DLD1 (cell line): ENCODE data around the gene CSTPP1.

Experiments
- in situ Hi-C: cut with HindIII; loops from 2 replicates; pipeline ENCODE4 v1.10.0; 2017; ENCODE audit warnings: low sequenced_read_pairs

CSTPP1 gene

DNA sequence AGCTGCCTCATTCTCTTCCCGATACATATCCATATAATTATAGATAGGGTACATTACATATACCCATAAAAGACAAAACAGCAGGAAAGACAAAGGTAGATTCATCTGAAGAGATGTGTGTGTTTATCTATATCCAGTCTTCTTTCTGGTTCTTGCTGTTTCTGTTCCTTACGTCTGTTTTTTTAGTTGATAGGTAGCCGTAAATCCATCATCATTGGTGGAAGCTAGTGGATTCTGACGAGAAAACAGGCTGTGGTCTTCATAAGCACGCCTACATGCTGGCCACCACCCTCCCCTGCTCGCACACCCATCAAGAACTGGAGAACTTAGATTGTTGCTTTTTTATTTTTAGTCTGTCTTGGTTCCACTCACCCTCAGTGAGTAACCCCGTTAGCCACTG lies 188.5 kb downstream of the CSTPP1 start:
- in situ Hi-C loops, result no loop called here

DNA sequence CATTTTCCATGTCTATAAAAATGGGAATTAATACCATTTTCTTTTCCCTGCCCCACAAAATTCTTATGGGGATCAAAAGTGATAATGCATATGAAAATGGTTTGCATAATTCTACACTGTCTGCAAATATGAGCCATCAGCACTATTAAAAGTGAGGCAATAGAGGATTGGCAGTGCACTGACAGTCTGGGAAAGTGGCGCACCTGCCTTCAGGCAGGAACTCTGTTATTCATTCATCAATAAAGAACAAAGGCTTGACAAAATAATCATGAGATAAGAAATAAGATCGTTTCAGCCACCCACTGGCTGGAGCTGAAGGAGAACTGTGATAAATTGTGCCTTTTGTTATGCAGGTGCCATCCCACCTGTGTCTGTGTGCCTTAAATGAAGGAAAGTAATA lies 190.7 kb downstream of the CSTPP1 start:
- in situ Hi-C loops, result no loop called here

DNA sequence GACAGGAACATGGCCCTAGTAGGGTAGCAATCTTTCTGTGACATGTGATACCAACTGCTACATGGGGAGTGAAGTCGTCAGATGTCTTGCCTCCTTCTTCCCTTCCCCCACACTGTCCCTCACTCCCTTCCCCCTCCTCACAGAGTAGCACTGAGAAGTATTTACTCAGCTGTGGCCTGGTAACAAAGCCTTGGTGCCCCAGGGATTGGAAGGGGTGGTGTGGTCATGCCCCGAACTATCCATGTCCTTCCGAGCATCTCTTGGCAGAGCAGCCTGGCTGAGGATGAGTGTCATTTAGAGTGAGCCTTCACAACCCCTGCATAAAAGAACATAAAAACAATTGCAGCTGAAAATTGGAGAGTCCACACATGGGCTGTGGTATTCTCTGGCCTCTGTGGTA lies 194.0 kb downstream of the CSTPP1 start:
- in situ Hi-C loops, result no loop called here

DNA sequence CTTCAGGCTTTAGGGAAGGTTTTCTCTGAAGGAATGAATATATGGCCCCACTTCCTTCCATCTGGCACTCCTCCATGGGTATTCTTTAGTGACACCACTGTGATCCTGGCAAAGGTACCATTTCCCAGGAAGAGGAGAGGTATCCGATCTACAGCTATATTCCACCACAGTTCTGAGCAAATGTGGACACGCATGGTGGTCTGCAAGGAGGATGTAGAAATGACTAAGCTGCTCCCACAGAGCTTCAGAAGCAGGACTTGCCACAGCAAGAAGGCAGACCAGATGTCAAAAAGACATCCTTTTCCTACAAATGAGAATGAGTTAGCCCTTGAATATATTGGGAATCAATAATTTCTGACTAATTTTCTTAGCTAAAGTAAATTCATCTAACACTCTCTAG lies 194.6 kb downstream of the CSTPP1 start:
- in situ Hi-C loops, result no loop called here

DNA sequence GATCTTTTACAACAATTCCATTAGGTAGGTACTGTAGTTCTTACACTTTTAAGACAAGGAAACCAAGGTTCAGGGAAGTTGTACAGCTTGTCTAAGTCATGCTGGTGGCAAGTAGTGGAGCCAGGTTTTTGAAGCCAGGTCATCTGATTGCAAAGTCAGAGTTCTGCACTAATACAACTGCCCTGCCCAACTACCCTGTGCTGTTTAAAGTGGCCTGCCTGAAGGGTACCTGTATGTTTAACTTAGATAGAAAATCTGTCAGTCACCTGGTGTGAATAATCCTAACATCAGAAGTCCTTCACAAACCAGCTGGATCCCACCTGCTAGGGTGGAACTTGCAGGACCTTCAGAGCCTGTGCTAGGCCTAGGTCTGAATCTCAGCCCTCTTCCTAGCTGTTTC lies 195.9 kb downstream of the CSTPP1 start:
- in situ Hi-C loops, result no loop called here

DNA sequence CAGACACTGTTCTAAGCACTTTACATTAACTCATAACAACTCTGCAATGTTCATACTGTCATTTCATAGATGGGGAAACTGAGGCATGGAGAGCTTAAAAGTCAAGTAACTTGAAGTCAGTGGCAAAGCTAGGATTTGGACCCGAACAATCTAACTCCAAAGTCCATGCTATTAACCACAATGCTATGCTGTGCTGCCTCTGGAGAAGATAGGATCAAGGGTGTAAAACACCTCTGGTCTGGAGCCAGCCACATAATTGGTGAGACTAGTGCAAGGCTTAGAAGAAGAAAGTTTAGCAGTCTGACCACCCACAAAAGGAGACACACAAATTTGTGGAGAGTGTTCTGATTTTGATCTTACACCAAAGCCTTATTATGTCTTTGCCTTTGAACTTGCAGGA lies 196.4 kb downstream of the CSTPP1 start:
- in situ Hi-C loops, result no loop called here

DNA sequence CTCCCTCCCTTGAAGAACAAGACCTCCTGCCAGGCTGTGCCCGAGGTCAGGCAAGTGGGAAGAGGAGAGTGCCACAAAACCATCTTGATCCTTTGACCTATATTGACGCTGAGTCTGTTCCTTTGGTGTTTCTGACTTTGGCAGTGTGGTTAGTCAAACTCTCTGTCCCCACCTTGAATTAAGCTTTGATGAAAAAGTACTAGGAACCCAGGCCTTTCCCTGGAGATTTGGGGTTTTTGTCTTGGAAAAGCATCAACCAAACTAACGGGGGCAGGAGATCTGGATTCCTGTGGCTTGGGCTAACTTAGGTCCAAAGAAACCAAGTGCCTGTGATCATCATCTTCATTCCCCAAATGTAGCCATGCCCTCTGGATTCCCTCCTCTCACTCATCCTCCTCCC lies 199.8 kb downstream of the CSTPP1 start:
- in situ Hi-C loops, result loop anchor here (5.0 kb wide), 1 partner anchor 49 kb away; no protein-coding TSS in a partner anchor

DNA sequence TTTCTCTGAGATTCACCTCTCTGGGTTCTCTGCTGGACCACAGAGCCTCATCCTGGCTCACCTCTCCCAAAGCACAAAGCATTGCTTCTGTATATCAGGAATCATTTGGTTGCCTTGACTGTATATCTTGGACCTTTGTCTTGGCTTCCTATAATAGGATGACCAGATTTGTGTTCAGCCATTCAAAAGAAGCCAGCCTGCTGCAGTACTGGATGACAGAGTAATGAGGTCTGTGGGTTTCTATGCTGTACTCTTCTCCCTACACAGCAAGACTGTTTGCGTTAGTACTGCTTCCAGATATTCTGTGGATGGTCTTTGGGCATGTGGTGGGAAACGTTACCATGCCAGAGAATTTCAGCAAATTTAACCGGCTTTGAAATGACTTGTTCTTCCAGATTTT lies 200.4 kb downstream of the CSTPP1 start:
- in situ Hi-C loops, result loop anchor here (5.0 kb wide), 1 partner anchor 50 kb away; no protein-coding TSS in a partner anchor

DNA sequence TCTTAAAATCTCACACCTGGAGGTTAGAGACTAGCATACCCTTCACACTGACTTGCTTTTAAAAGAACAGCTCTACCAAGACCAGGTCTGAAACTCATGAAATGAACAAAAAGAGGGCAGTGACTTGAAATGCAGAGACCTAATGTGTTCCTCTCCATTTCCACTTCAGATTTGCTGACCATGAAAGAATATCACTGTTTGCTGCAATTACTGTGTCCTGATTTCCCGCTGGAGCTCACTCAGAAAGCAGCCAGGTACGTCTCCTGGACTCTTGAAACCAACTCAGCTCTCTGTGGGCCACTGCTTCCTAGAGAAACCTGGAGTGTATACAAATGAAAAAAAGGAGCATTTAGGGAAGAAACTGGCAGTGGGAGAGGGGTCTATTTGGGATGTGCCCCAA lies 200.9 kb downstream of the CSTPP1 start:
- in situ Hi-C loops, result loop anchor here (5.0 kb wide), 1 partner anchor 50 kb away; no protein-coding TSS in a partner anchor

DNA sequence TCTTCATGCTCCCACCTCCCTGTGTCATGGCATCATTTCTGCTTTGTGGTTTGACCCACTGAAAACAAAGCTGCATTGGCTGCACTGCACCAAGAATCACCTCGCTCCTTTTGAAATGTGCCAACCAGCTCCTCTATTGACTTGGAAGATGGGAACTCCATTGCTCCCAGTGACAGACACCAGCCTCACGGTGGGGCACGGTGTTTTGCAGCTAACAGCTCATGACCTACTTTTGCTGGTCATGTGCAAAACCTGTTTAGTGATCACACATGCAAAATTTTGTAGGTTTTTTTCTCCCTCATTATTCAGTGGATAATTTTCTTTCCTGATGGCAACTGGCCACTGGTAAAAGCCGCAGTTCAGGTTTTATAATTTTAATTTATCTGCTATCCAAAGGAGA lies 203.3 kb downstream of the CSTPP1 start:
- in situ Hi-C loops, result loop anchor here (5.0 kb wide), 1 partner anchor 53 kb away; no protein-coding TSS in a partner anchor

DNA sequence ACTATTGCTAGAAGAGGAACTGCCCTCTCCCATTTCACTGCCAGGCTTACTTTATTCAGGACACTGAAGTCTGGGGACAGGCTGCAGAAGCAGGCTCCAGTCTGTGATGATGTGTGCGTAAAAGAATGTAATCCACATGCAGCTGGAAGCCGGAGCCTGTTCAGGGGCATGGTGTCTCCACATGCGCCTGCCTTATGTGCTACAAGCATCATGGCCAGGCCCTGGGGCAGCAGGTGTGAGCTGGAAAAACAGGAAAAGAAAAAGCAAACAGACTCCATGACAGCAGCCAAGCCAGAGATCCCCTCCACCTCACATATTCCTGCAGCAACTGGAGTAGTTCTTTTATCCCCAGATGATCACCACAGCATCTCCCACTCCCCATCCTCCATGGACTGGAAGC lies 206.8 kb downstream of the CSTPP1 start:
- in situ Hi-C loops, result no loop called here

DNA sequence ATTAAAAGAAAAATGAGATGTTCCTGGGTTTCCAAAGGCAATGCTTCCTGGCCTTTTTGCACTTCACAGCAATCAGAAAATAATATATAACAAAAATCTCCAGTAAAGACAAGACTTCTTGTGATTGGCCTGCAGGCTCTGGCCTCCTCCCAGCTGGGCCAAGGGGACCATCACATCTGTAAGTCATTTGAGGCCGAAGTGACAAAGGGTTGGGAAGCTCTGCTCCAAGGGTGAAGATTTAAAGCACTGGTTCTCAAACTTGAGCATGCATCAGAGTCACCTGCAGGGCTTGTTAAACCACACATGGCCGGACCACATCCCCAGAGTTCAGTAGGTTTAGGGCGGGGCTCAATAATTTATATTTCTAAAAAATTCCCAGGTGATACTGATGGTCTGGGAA lies 208.0 kb downstream of the CSTPP1 start:
- in situ Hi-C loops, result no loop called here

DNA sequence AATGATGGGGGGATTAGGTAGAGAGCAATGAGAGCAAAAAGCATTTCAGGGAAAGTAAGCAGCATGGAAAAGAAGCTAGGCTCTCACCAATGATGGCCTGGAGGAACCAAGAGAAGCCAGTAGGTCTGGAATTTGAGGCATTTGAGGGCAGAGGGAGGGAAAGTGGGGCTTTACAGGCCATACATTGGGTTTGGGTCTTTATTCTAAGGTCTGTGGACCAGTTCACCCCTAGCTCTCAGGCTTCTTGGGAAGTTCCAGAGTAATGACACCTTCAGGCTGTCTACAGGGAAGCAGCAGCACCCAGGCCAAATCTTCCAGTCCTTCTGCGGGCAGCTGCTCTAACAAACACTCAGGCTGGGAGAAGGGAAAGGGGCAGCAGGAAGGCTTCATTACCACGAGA lies 210.7 kb downstream of the CSTPP1 start:
- in situ Hi-C loops, result no loop called here

DNA sequence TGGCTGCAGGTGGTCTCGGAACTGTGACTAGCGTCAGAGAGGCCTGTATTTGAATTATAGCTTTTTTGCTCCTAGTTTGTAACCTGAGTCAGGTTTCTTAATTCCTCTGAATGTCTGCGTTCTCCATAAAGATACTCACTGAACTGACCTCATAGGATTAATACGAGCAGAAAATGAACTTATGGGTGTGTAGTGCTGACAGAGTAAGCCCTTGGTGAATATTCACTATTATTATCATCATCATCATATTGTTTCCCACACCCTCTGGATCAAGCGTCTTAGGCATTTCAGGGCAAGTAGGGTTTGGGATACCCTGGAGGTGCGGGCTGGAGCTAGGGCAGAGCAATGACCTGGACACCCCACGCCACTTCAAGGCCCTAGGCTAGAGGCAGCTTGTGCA lies 211.1 kb downstream of the CSTPP1 start:
- in situ Hi-C loops, result no loop called here

DNA sequence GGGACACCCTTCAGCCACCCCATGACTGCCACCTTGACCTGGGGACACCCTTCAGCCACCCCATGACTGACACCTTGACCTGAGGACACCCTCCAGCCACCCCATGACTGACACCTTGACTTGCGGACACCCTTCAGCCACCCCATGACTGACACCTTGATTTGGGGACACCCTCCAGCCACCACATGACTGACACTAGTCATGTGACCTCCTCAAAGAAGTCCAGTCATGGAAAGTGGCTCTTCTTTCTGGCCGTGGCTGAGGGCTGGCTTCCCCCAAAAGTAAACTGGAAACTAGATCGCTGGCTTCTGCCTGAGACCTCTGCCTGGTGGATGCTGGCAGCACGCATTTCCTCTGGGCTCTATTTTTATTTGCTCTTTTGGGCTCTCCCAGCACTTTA lies 211.7 kb downstream of the CSTPP1 start:
- in situ Hi-C loops, result no loop called here

DNA sequence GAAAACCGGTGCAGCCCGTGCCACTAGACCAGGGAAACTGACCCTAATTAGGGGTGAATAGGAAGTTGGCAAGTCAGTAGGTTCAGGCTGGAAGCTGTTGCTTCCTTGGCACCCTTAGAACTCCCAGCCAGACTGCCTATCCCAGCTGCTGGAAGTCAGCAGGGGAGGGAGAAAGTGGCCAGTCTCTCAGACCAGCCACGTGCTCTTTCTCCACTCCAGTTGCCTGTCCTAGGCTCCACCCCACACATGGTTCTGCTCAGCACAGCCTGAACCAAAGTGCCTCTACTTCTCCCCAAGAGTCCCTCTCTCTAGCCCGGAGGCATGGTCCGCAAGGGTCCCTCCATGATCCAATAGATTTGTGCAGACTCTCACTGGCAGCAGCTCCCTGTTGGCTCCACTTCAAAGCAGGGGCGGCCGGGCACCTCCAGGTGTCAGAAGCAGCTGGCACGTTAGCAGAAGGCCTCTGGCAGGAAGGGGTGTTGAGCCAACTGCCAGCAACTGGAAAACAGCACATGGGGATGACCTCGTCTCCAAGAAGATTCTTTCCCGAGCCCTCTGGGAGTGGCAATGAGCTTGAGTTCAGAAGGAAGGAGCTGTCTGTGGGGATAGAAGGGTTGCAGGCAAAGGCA lies 212.5 kb downstream of the CSTPP1 start:
- in situ Hi-C loops, result no loop called here

DNA sequence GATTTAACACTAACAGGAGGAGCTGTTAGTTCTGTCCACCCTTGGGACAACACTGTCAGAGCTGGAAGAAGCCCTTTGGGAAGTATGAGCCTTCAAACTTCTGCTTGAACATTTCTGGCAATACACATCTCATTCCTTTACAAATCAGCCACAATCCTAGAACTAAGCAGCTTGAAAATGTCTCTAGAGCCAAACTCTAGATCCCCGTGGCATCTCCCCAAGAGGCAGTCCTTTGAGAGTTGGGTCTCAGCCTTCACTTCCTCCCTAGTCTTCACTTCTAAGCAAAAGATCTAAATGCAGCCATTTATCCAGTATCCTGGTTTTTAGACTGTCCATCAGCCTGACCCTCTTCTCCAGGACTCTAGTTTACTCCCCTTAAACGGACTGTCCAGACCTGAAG lies 213.2 kb downstream of the CSTPP1 start:
- in situ Hi-C loops, result no loop called here

DNA sequence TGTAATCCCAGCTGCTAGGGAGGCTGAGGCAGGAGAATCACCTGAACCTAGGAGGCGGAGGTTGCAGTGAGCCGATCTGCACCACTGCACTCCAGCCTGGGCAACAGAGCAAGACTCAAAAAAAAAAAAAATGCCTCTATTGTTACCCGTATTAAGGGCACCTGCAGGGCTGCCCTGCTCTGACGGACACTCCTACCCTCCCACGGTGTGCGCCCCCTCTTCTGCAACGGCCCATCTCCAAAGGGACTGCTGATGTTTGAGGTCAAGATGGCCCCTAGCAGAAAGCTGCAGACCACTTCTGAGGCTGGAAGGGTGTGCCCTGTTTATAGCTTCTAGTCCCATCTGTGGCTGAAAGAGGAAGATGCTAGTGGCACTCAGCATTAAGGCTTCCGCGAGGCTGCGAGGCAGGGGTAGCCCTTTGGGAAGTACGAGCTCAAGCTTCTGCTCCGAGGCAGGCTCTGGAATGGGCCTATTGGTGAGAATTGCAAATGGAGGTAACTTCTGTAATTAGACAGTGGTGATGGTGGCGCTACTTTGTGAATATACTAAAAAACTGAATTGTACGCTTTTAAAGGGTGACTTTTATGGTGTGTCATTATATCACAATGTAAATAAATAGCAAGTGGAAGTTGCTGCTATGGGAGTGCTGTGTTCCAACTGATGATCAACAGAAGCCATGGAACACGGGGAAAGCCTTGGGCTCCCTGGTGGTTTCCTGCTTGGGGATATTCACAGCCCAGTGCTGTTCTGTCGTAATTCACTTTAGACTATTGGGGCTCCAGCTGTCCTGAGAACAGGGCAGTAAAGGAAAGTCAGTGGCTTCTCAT lies 215.8 kb downstream of the CSTPP1 start:
- in situ Hi-C loops, result no loop called here

DNA sequence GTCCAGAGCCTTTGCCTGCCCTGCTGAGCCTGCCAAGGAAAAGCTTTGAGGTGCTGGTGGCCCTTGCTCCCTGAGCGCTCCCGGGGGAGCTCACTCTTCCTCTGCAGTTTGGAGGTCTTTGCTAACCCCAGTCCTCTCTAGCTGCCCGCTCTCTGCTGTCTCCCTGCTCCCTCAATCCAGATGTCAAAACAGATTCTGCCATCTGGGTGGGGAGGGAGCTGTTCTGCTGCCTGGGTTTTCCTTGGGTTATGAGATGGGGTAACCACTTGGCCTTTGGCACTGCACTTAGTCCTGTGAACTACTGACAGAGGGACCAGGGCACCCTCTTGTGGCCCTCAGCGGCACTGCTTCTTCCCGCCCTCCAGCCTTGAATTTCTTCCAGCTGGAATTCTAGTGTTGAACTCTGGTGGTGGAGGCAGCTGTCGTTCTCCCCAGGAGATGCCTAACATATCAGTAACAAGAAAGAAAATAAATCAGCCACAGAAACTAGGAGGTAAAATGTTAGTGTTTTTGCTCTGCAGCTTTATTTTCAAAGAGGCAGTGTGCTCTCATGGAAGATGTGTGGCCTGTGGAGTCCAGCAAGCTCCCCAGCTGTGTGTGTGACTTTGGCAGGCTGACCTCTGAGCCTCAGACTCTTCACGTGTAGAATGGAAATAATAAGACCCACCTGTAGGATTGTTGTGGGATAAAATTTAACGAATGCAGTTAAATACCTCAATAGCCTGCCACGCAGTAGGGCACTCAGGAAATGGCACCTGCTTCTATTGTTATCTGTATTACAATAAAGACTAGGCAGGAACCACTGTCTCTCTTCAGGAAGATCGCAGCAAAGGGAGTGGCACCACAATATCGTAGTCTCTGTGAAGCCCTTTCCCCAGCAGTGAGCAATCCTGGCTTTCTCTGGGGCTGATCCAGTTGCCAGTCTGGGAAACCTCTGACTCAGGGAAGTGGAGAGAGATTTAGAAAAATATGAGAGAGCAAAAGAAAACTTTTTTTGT lies 216.7 kb downstream of the CSTPP1 start:
- in situ Hi-C loops, result no loop called here

DNA sequence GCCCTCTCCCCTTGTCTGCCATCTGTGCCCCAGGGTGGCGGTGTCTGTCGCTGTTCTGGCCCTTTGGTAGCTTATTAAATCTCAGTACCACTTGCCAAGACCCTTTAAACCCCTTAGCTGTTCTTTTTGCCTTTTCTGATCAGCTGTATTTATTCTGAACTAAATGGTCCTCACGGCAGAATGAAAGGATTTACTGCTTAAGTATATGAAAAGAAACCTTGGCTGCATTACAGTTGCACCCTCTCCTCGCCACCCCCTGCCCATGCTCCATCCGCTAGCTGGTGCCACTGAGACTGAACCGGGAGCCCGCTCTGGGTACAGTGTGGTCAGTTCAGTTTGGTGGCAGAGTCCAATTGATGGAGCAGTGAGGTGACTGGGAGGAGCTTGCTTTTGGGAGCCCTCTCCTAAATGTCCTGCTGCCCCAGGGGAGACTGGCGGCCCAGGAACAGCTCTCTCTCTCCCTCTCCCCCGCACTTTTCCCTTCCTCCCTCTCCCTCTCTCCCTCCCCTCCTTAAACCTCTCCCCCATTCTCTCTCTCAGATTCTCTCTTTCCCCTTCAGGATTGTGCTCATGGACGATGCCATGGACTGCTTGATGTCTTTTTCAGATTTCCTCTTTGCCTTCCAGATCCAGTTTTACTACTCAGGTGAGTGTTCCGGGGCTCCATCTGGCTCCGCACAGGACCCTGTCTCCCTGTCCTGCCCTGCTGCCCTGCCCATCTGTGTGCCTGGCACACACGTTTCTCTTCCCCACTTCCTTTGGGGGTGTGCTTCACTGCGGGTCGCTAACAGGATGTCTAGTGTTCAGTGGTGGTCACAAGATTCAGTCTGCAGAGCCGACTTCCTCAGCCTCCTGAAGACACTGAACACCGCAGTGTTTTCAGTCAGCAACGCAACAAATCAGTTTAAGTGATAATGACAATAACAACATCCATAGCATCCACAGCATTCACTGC lies 218.3 kb downstream of the CSTPP1 start:
- in situ Hi-C loops, result no loop called here
